ENCODE data around the gene TSPO.

- TF ChIP-seq USF2 (IDR thresholded peaks at IDR 0.05; ENCODE audit: borderline replicate concordance, low read depth, low read length) (no peak), CTCF (IDR thresholded peaks at IDR 0.05) (no peak), REST (IDR thresholded peaks at IDR 0.05; ENCODE audit: low read depth, low read length) (no peak), TAF1 (IDR thresholded peaks at IDR 0.05; ENCODE audit: borderline replicate concordance, low read depth, low read length) (no peak), ZBTB33 (IDR thresholded peaks at IDR 0.05; ENCODE audit: borderline replicate concordance, low read depth) (no peak), POLR2AphosphoS5 (IDR thresholded peaks at IDR 0.05; ENCODE audit: low read depth, low read length) (no peak), RXRA (IDR thresholded peaks at IDR 0.05; ENCODE audit: borderline replicate concordance, low read depth) (no peak), RAD21 (IDR thresholded peaks at IDR 0.05; ENCODE audit: low read length) (no peak)
Observed at GRCh38 chr22:43202326-43202725, 51.0 kb downstream of the TSPO start.

Data from SK-N-SH (cell line).